Urinary bladder (tissue), 4 donors: Measurements from ENCODE around the gene HNF1B. TPM values are rescaled to one million over a fixed set of nuclear protein-coding genes. Genes with fewer than 3 reads are reported as not detected.
A peak's percentile ranks its signal among the peaks of the same experiment; 100 is the strongest.

Experiments used
- DNase-seq: peaks from one replicate; pipeline ENCODE4 v3.0.0-alpha.2; 2015; ENCODE audit errors: extremely low spot score
- H3K27ac ChIP-seq: one replicate; pipeline ENCODE4 v1.5.1; 2013; ENCODE audit warnings: low read depth, mild to moderate bottlenecking, moderate library complexity
- H3K36me3 ChIP-seq: one replicate; pipeline ENCODE4 v1.6.1; 2013; ENCODE audit warnings: mild to moderate bottlenecking, moderate library complexity; ENCODE audit not compliant: insufficient read depth
- H3K4me1 ChIP-seq: one replicate; pipeline ENCODE4 v1.6.1; 2013; ENCODE audit warnings: mild to moderate bottlenecking, moderate library complexity; ENCODE audit not compliant: insufficient read depth
- H3K4me3 ChIP-seq: one replicate; pipeline ENCODE4 v1.5.1; 2013; ENCODE audit warnings: low read depth, low read length
- WGBS: extraction: QIAGEN DNeasy Blood & Tissue Kit; methylation state at CpG from one replicate; pipeline ENCODE4 v1.1.7; 2013; 5-methylcytosine and 5-hydroxymethylcytosine counted together
- polyA plus RNA-seq: library from polyadenylated mRNA; stranded (reverse); fragments of 200-250 nt; gene quantifications from one replicate; pipeline ENCODE4 v1.2.3, GENCODE V29; 2013
- total RNA-seq: library from RNA; depleted of rRNA; stranded (reverse); fragments of >200 nt; gene quantifications from one replicate; pipeline ENCODE4 v1.2.3, GENCODE V29; 2014
- donor health status: healthy with polysubstance abuse.
- donor health status: healthy.

The HNF1B gene
- total and polyA plus RNA-seq, 2 donors, result 0.74 to 1.5 TPM

- H3K4me1 ChIP-seq, result no peaks in the 10 kb centered on the region
- H3K4me3 ChIP-seq, result no peak overlapping the region
- DNase-seq, result no peak
Measured at GRCh38 chr17:37717627-37718323, 27.1 kb downstream of the HNF1B start.

GRCh38 chr17:37714897-37715296 lies 30.0 kb downstream of the HNF1B start:
- no peak for DNase-seq
- no peak overlapping the region for H3K27ac ChIP-seq
- H3K4me1 ChIP-seq, result no peaks in the 10 kb centered on the region
- H3K36me3 ChIP-seq, result no peaks in the 10 kb centered on the region
- 45% methylated on average over 4 of the region's 4 CpGs for WGBS
- H3K4me3 ChIP-seq, result no peak overlapping the region

More at GRCh38 chr17:37717627-37718323, 27.1 kb downstream of the HNF1B start:
- WGBS, result 68% methylated on average over 3 of the region's 3 CpGs
- no peaks in the 10 kb centered on the region for H3K36me3 ChIP-seq
- no peak overlapping the region for H3K27ac ChIP-seq

- H3K4me1 ChIP-seq, result no peaks in the 10 kb centered on the region
- WGBS, result 67% methylated on average over 4 of the region's 4 CpGs
- no peak overlapping the region for H3K27ac ChIP-seq
- no peak overlapping the region for H3K4me3 ChIP-seq
- no peaks in the 10 kb centered on the region for H3K36me3 ChIP-seq
- no peak for DNase-seq
Measured at GRCh38 chr17:37713624-37714023, 31.2 kb downstream of the HNF1B start.

- DNase-seq, result no peak
- H3K4me1 ChIP-seq, result no peaks in the 10 kb centered on the region
- no peak overlapping the region for H3K27ac ChIP-seq
- no peaks in the 10 kb centered on the region for H3K36me3 ChIP-seq
- H3K4me3 ChIP-seq, result no peak overlapping the region
- 45% methylated on average over 6 of the region's 6 CpGs for WGBS
Measured at GRCh38 chr17:37713028-37713431, 31.8 kb downstream of the HNF1B start.

GRCh38 chr17:37711113-37711512 lies 33.7 kb downstream of the HNF1B start:
- Histone ChIP-seq H3K4me1 (no peaks in the 10 kb centered on the region), H3K36me3 (no peaks in the 10 kb centered on the region), H3K27ac (no peak overlapping the region), H3K4me3 (no peak overlapping the region)
- WGBS, result 80% methylated on average over 6 of the region's 6 CpGs
- DNase-seq, result no peak

GRCh38 chr17:37710344-37710886 lies 34.4 kb downstream of the HNF1B start:
- Histone ChIP-seq H3K4me3 (no peak overlapping the region), H3K27ac (no peak overlapping the region), H3K4me1 (no peaks in the 10 kb centered on the region), H3K36me3 (no peaks in the 10 kb centered on the region)
- WGBS, result 61% methylated on average over 9 of the region's 9 CpGs
- DNase-seq, result peak; percentile 50

- Histone ChIP-seq H3K4me3 (no peak overlapping the region), H3K36me3 (no peaks in the 10 kb centered on the region), H3K27ac (no peak overlapping the region), H3K4me1 (no peaks in the 10 kb centered on the region)
- 69% methylated on average over 8 of the region's 8 CpGs for WGBS
- DNase-seq, result no peak
Measured at GRCh38 chr17:37708616-37709212, 36.1 kb downstream of the HNF1B start.

GRCh38 chr17:37708008-37708615 lies 36.7 kb downstream of the HNF1B start:
- H3K4me3 ChIP-seq, result no peak overlapping the region
- WGBS, result 74% methylated on average over 7 of the region's 7 CpGs
- no peak overlapping the region for H3K27ac ChIP-seq
- H3K4me1 ChIP-seq, result no peaks in the 10 kb centered on the region
- H3K36me3 ChIP-seq, result no peaks in the 10 kb centered on the region
- DNase-seq, result no peak

- no peak overlapping the region for H3K4me3 ChIP-seq
- WGBS, result 63% methylated on average over 2 of the region's 2 CpGs
Measured at GRCh38 chr17:37706446-37706845, 38.4 kb downstream of the HNF1B start.

GRCh38 chr17:37702598-37702997 lies 42.3 kb downstream of the HNF1B start:
- no peaks in the 10 kb centered on the region for H3K4me1 ChIP-seq
- H3K4me3 ChIP-seq, result no peak overlapping the region
- no peaks in the 10 kb centered on the region for H3K36me3 ChIP-seq
- DNase-seq, result no peak
- H3K27ac ChIP-seq, result no peak overlapping the region

More at GRCh38 chr17:37706446-37706845, 38.4 kb downstream of the HNF1B start:
- no peak overlapping the region for H3K27ac ChIP-seq
- no peak for DNase-seq
- no peaks in the 10 kb centered on the region for H3K4me1 ChIP-seq
- H3K36me3 ChIP-seq, result no peaks in the 10 kb centered on the region

- H3K27ac ChIP-seq, result no peak overlapping the region
- WGBS, result 54% methylated on average over 5 of the region's 5 CpGs
- H3K36me3 ChIP-seq, result no peaks in the 10 kb centered on the region
- no peaks in the 10 kb centered on the region for H3K4me1 ChIP-seq
- H3K4me3 ChIP-seq, result no peak overlapping the region
- DNase-seq, result no peak
Measured at GRCh38 chr17:37701496-37701898, 43.4 kb downstream of the HNF1B start.

GRCh38 chr17:37700881-37701280 lies 44.0 kb downstream of the HNF1B start:
- H3K36me3 ChIP-seq, result no peaks in the 10 kb centered on the region
- H3K4me1 ChIP-seq, result no peaks in the 10 kb centered on the region
- no peak overlapping the region for H3K27ac ChIP-seq
- H3K4me3 ChIP-seq, result no peak overlapping the region
- DNase-seq, result no peak
- WGBS, result 72% methylated on average over 6 of the region's 6 CpGs

- Histone ChIP-seq H3K27ac (no peak overlapping the region), H3K4me3 (no peak overlapping the region), H3K4me1 (no peaks in the 10 kb centered on the region), H3K36me3 (no peaks in the 10 kb centered on the region)
- WGBS, result 70% methylated on average over 10 of the region's 10 CpGs
- DNase-seq, result no peak
Measured at GRCh38 chr17:37699285-37699973, 45.4 kb downstream of the HNF1B start.
